Smooth muscle cell (in vitro differentiated cells): Measurements from ENCODE around the gene GPR152. TPM values are rescaled to one million over a fixed set of nuclear protein-coding genes. Genes with fewer than 3 reads are reported as not detected.

Experiments used
- DNase-seq: peaks from one replicate; lab custom pipeline; 2025; ENCODE audit not compliant: unreplicated experiment; lab: John Stamatoyannopoulos, UW
- H2AFZ ChIP-seq: fragments of 200-600 bp; sonication (generic); 2 replicates; pipeline ENCODE4 v1.6.0; 2016; ENCODE audit warnings: antibody characterized with exemption, low read depth, mild to moderate bottlenecking
- H3F3A ChIP-seq: fragments of 200-600 bp; sonication (generic); 2 replicates; pipeline ENCODE4 v1.6.0; 2017; ENCODE audit warnings: antibody characterized with exemption, low read depth
- H3K27ac ChIP-seq: fragments of 200-600 bp; sonication (generic); 2 replicates; pipeline ENCODE4 v1.5.1; 2016; ENCODE audit warnings: low read depth, mild to moderate bottlenecking
- H3K27me3 ChIP-seq: fragments of 200-600 bp; sonication (generic); 2 replicates; pipeline ENCODE4 v1.6.1; 2016; ENCODE audit warnings: low read depth, mild to moderate bottlenecking
- H3K36me3 ChIP-seq: fragments of 200-600 bp; sonication (generic); 2 replicates; pipeline ENCODE4 v1.5.1; 2016; ENCODE audit warnings: low read depth
- H3K4me1 ChIP-seq: fragments of 200-600 bp; sonication (generic); 2 replicates; pipeline ENCODE4 v1.5.1; 2016; ENCODE audit warnings: low read depth
- H3K4me2 ChIP-seq: fragments of 200-600 bp; sonication (generic); 2 replicates; pipeline ENCODE4 v1.6.0; 2016; ENCODE audit warnings: mild to moderate bottlenecking
- H3K4me3 ChIP-seq: fragments of 200-600 bp; sonication (generic); 2 replicates; pipeline ENCODE4 v1.5.1; 2016; ENCODE audit warnings: mild to moderate bottlenecking
- H3K79me2 ChIP-seq: fragments of 200-600 bp; sonication (generic); 2 replicates; pipeline ENCODE4 v1.6.0; 2016; ENCODE audit warnings: low read depth, mild to moderate bottlenecking
- H3K9ac ChIP-seq: fragments of 200-600 bp; sonication (generic); 2 replicates; pipeline ENCODE4 v1.6.0; 2016; ENCODE audit warnings: low read depth
- H3K9me3 ChIP-seq: fragments of 200-600 bp; sonication (generic); replicated peaks from 2 replicates; pipeline ENCODE4 v1.5.1; 2016; ENCODE audit warnings: low read depth
- H4K20me1 ChIP-seq: fragments of 200-600 bp; sonication (generic); 2 replicates; pipeline ENCODE4 v1.6.0; 2016; ENCODE audit warnings: low read depth
- CTCF ChIP-seq: fragments of 200-600 bp; sonication (generic); IDR thresholded peaks from 2 replicates; pipeline ENCODE4 v1.5.1; 2017; ENCODE audit warnings: borderline replicate concordance, mild to moderate bottlenecking, antibody characterized with exemption; ENCODE audit not compliant: insufficient read depth, poor library complexity, severe bottlenecking
- WGBS: methylation state at CpG from one replicate; pipeline ENCODE4 v1.1.7; 2016; ENCODE audit warnings: low lambda C conversion rate; 5-methylcytosine and 5-hydroxymethylcytosine counted together
- polyA plus RNA-seq: library from polyadenylated mRNA; unstranded; fragments of >200 nt; fragmentation: Nextera tagmentation; extraction: Ambion mirVana; gene quantifications from 2 replicates; pipeline ENCODE4 v1.2.1, GENCODE V29; 2016
- total RNA-seq: library from RNA; depleted of rRNA; stranded (reverse); fragments of >200 nt; gene quantifications from 2 replicates; pipeline ENCODE4 v1.2.3, GENCODE V29; 2014

Gene GPR152
- total and polyA plus RNA-seq, 2 experiments from 2014 or later = 0.27 TPM; not detected in 1

- no peak overlapping the region for H3K9ac ChIP-seq
- no peak overlapping the region for H3K27ac ChIP-seq
- no peak for TF ChIP-seq CTCF
- H3K27me3 ChIP-seq = peaks cover 11% of the 10 kb centered on the region
- no peak for DNase-seq
- 93% methylated on average over 12 of the region's 12 CpGs for WGBS
- no peaks in the 10 kb centered on the region for H3K36me3 ChIP-seq
- H2AFZ ChIP-seq = no peak overlapping the region
- no peak overlapping the region for H3K4me2 ChIP-seq
- H3K4me3 ChIP-seq = no peak overlapping the region
- peaks cover 5% of the 10 kb centered on the region for H3K4me1 ChIP-seq
- H3F3A ChIP-seq = no peaks in the 10 kb centered on the region
- H4K20me1 ChIP-seq = no peaks in the 10 kb centered on the region
- no peaks in the 10 kb centered on the region for H3K9me3 ChIP-seq
- no peaks in the 10 kb centered on the region for H3K79me2 ChIP-seq
Observed at GRCh38 chr11:67417425-67417824, 35.1 kb downstream of the GPR152 start.

- H3K27ac ChIP-seq = no peak overlapping the region
- H3K27me3 ChIP-seq = peaks cover 13% of the 10 kb centered on the region
- H3K9me3 ChIP-seq = no peaks in the 10 kb centered on the region
- H3K79me2 ChIP-seq = no peaks in the 10 kb centered on the region
- H3K4me3 ChIP-seq = no peak overlapping the region
- 78% methylated on average over 21 of the region's 21 CpGs for WGBS
- H2AFZ ChIP-seq = no peak overlapping the region
- no peak for TF ChIP-seq CTCF
- peaks cover 5% of the 10 kb centered on the region for H3K4me1 ChIP-seq
- H3K4me2 ChIP-seq = no peak overlapping the region
- no peak overlapping the region for H3K9ac ChIP-seq
- H4K20me1 ChIP-seq = no peaks in the 10 kb centered on the region
- no peaks in the 10 kb centered on the region for H3K36me3 ChIP-seq
- no peak for DNase-seq
- no peaks in the 10 kb centered on the region for H3F3A ChIP-seq
Observed at GRCh38 chr11:67416416-67417335, 35.9 kb downstream of the GPR152 start.

GRCh38 chr11:67415501-67416304 is 36.8 kb downstream of the GPR152 start, which contains the start of gene CARNS1:
Gene CARNS1, plus strand, starts transcription at chr11:67415678. Its CDS starts 522 bp downstream, at chr11:67416200.
- Histone ChIP-seq H3K4me3 (peak within 1 kb of the TSS; percentile 39), H3K79me2 (no peaks in the 10 kb centered on the region)
- 20% methylated on average over 9 of the region's 67 CpGs for WGBS

More at GRCh38 chr11:67415501-67416304, 36.8 kb downstream of the GPR152 start, which contains the start of gene CARNS1:
- H4K20me1 ChIP-seq = no peaks in the 10 kb centered on the region
- no peak within 1 kb of the TSS for H3K9ac ChIP-seq
- H3K9me3 ChIP-seq = no peaks in the 10 kb centered on the region
- TF ChIP-seq CTCF = no peak
- H3K27me3 ChIP-seq = peaks cover 18% of the 10 kb centered on the region
- no peak within 1 kb of the TSS for H3K27ac ChIP-seq
- peaks cover 8% of the 10 kb centered on the region for H3K4me1 ChIP-seq
- H2AFZ ChIP-seq = no peak within 1 kb of the TSS
- H3K36me3 ChIP-seq = no peaks in the 10 kb centered on the region
- DNase-seq = no peak
- H3F3A ChIP-seq = no peaks in the 10 kb centered on the region
- H3K4me2 ChIP-seq = peak within 1 kb of the TSS; percentile 84
